T-helper 17 cell (primary cell): ENCODE results near the gene WDR87. TPM values are rescaled to one million over a fixed set of nuclear protein-coding genes. Genes with fewer than 3 reads are reported as not detected.

ENCODE experiments used
- ATAC-seq: fragments of 150-1000 bp; cut with Tn5 transposase; 2 replicates; pipeline ENCODE4 v1.10.0; 2021; ENCODE audit warnings: mild to moderate bottlenecking, moderate library complexity
- DNase-seq, 3 donors: peaks; one replicate each; pipeline versions ENCODE4 v3.0.0 to v3.0.0-alpha.2; 2020 to 2021
- H3K9me3 ChIP-seq: one replicate; pipeline ENCODE4 v1.7.0; 2013; ENCODE audit warnings: low read length, mild to moderate bottlenecking; ENCODE audit not compliant: control insufficient read depth, poor library complexity, severe bottlenecking
- H3K27ac Mint-ChIP-seq: one replicate; pipeline ENCODE4 v1.8.0; 2022; ENCODE audit warnings: mild to moderate bottlenecking, moderate library complexity, mixed read lengths
- H3K27me3 Mint-ChIP-seq: one replicate; pipeline ENCODE4 v1.8.0; 2022; ENCODE audit warnings: mixed read lengths
- H3K36me3 Mint-ChIP-seq: one replicate; pipeline ENCODE4 v1.8.0; 2022; ENCODE audit warnings: low read depth, mixed read lengths
- H3K4me1 Mint-ChIP-seq: one replicate; pipeline ENCODE4 v1.8.0; 2022; ENCODE audit warnings: mild to moderate bottlenecking, mixed read lengths
- H3K4me3 Mint-ChIP-seq: one replicate; pipeline ENCODE4 v1.8.0; 2022; ENCODE audit warnings: mild to moderate bottlenecking, moderate library complexity, mixed read lengths
- total RNA-seq, 4 donors: library from RNA in 2 of 4; stranded (reverse) in 2 of 4; gene quantifications; one replicate each; pipeline ENCODE4 v1.2.3 and lab custom pipeline; 2022 to 2026

WDR87 gene
- total RNA-seq, 2 donors from 2014 or later, result not detected

DNA sequence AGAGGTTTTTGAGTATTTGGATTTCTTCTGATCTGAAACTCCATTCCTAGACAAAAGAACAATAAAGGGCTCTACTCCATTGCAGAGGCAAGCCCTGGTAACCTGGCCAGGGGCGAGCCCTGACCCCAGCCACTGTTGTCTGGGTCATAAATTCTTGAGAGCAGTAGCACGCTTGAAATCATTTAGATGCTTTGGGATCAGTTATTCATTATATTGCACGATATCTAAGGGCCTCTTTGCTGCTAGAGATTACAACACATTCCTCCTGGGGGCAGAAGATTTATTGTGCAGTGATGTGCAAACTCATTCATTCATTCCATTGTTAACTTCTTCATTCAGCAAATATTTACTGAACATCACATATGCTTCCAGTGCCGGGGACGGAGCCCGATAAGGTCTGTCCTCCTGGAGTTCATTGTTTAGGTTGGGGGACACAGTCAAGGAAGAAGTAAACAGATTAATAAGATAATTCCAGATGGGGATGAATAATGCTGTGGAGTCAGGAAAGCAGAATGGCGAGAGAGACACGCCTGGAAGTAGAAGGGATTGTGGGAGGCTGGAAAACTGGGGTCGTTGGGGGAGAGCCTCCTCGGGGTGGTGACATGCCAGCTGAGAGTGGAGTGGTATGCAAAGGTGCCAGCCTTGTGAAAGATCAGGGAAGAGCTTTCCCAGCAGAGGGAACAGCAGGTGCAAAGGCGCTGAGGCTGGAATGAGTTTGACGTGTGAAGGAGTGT is 35.6 kb upstream of the WDR87 start:
- no peak overlapping the region for H3K4me3 Mint-ChIP-seq
- ATAC-seq (no peak), DNase-seq (no peak)
- peaks cover 9% of the 10 kb centered on the region for H3K4me1 Mint-ChIP-seq
- no peaks in the 10 kb centered on the region for H3K9me3 ChIP-seq
- no peaks in the 10 kb centered on the region for H3K36me3 Mint-ChIP-seq
- H3K27me3 Mint-ChIP-seq, result no peaks in the 10 kb centered on the region
- no peak overlapping the region for H3K27ac Mint-ChIP-seq

DNA sequence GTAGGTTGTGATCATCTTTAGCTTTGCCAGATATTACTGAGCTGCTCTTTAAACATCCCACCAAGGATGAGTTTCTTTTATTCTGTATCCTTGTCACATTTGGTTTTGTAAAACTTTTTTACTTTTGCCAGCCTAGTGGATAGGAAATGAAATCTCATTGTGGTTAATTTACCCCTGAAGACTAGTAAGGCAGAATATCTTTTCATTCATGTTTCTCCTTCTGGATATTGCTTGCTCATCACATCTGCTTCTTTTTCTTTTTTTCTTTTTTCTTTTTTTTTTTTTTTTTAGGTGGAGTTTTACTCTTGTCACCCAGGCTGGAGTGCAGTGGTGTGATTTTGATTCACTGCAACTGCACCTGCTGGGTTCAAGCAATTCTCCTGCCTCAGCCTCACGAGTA is 32.0 kb upstream of the WDR87 start:
- peaks cover 9% of the 10 kb centered on the region for H3K4me1 Mint-ChIP-seq
- no peaks in the 10 kb centered on the region for H3K36me3 Mint-ChIP-seq
- DNase-seq (no peak), ATAC-seq (no peak)
- H3K4me3 Mint-ChIP-seq, result no peak overlapping the region
- no peaks in the 10 kb centered on the region for H3K27me3 Mint-ChIP-seq
- no peaks in the 10 kb centered on the region for H3K9me3 ChIP-seq
- H3K27ac Mint-ChIP-seq, result no peak overlapping the region

GRCh38 chr19:37936886-37937285 is 30.5 kb upstream of the WDR87 start:
- H3K4me3 Mint-ChIP-seq, result no peak overlapping the region
- H3K4me1 Mint-ChIP-seq, result peaks cover 8% of the 10 kb centered on the region
- no peak for ATAC-seq
- no peaks in the 10 kb centered on the region for H3K9me3 ChIP-seq
- peaks cover 3% of the 10 kb centered on the region for H3K36me3 Mint-ChIP-seq
- H3K27ac Mint-ChIP-seq, result no peak overlapping the region
- DNase-seq, result no peak
- H3K27me3 Mint-ChIP-seq, result no peaks in the 10 kb centered on the region

GRCh38 chr19:37936166-37936565 is 29.8 kb upstream of the WDR87 start:
- ATAC-seq, result no peak

DNA sequence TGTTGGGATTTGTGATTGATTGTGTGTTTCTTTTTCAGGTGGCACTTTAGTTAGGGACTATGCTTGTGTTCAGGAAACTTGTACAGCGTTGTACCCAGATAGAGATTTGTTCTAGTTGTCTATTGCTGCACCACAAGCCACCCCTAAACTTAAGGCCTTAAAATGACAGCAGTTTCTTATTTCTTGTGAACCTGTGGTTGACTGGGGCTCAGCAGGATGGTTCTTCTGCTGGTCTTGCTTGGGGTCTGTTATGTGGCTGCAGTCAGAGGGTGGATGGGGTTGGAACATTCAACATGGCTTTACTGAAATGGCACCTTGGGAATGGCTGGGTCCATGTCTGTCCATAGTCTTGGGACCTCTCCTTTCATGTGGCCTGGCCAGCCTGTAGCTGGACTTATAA is 28.9 kb upstream of the WDR87 start:
- H3K9me3 ChIP-seq, result no peaks in the 10 kb centered on the region
- H3K36me3 Mint-ChIP-seq, result peaks cover 3% of the 10 kb centered on the region
- no peak overlapping the region for H3K4me3 Mint-ChIP-seq
- DNase-seq, result no peak
- H3K27me3 Mint-ChIP-seq, result no peaks in the 10 kb centered on the region
- peaks cover 10% of the 10 kb centered on the region for H3K4me1 Mint-ChIP-seq
- H3K27ac Mint-ChIP-seq, result no peak overlapping the region
- no peak for ATAC-seq

More at GRCh38 chr19:37936166-37936565, 29.8 kb upstream of the WDR87 start:
- no peak overlapping the region for H3K27ac Mint-ChIP-seq
- no peak for DNase-seq
- H3K36me3 Mint-ChIP-seq, result peaks cover 3% of the 10 kb centered on the region
- H3K4me1 Mint-ChIP-seq, result peaks cover 7% of the 10 kb centered on the region
- H3K4me3 Mint-ChIP-seq, result no peak overlapping the region
- H3K9me3 ChIP-seq, result no peaks in the 10 kb centered on the region
- no peaks in the 10 kb centered on the region for H3K27me3 Mint-ChIP-seq

- H3K9me3 ChIP-seq, result no peaks in the 10 kb centered on the region
- ATAC-seq (no peak), DNase-seq (no peak)
- H3K4me1 Mint-ChIP-seq, result peaks cover 10% of the 10 kb centered on the region
- peaks cover 3% of the 10 kb centered on the region for H3K36me3 Mint-ChIP-seq
- H3K4me3 Mint-ChIP-seq, result no peak overlapping the region
- H3K27ac Mint-ChIP-seq, result no peak overlapping the region
- H3K27me3 Mint-ChIP-seq, result no peaks in the 10 kb centered on the region
Observed at GRCh38 chr19:37933937-37934358, 27.6 kb upstream of the WDR87 start.

DNA sequence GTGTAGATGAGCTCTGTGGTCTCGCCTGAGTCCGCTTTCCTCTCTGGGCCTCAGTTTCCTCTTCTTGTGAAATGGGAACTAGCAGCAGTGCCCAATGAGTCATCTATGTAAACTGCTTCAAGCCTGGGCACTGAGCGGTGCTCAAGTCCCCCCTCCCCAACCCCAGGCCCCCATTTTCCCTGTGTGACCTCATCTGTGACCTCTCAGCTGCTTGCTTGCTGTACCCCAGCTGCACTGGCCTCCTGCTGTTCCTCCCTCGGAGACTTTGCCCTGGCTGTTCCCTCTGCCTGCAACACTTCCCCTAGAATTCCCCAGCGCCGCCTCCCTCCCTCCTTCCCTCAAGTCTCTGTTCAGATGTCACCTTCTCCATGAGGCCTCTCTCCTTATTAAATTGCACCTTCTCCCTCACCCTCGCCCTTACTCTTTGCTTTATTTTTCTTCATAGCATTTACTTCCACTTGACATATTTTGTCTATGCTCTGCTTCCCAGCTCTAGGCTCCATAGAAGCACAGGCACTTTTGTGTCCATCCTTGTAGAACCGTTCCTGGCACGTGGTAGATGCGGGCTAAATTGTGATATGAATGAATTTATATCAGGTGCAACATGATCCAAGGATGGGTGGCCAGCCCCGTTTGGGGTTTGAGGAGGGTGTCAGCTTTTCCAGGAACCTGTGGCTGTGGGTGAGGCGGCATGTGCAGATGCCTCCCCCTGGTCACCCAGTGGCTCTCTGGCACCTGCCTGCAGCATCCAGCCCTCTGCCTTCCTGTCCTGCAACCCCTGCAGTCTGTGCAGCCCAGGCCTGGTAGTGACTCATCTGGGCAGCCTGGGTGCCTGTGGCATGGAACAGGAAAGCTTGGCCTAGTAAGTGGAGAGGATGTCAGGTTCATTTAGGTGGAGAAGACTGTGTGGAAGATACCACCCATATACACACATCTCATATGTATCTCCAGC is 26.9 kb upstream of the WDR87 start:
- Mint-ChIP-seq H3K27ac (no peak overlapping the region), H3K4me3 (peak overlapping the region; percentile 10), H3K36me3 (peaks cover 3% of the 10 kb centered on the region), H3K4me1 (peaks cover 9% of the 10 kb centered on the region), H3K27me3 (no peaks in the 10 kb centered on the region)
- DNase-seq, result no peak
- no peaks in the 10 kb centered on the region for H3K9me3 ChIP-seq
- ATAC-seq, result no peak

GRCh38 chr19:37931881-37932655 is 25.7 kb upstream of the WDR87 start:
- no peak for DNase-seq
- H3K36me3 Mint-ChIP-seq, result peaks cover 3% of the 10 kb centered on the region

GRCh38 chr19:37930416-37930815 is 24.0 kb upstream of the WDR87 start:
- no peaks in the 10 kb centered on the region for H3K27me3 Mint-ChIP-seq
- ATAC-seq (no peak), DNase-seq (no peak)
- peaks cover 3% of the 10 kb centered on the region for H3K36me3 Mint-ChIP-seq
- no peaks in the 10 kb centered on the region for H3K9me3 ChIP-seq
- H3K4me3 Mint-ChIP-seq, result no peak overlapping the region
- peaks cover 11% of the 10 kb centered on the region for H3K4me1 Mint-ChIP-seq
- no peak overlapping the region for H3K27ac Mint-ChIP-seq

More at GRCh38 chr19:37931881-37932655, 25.7 kb upstream of the WDR87 start:
- no peaks in the 10 kb centered on the region for H3K9me3 ChIP-seq
- ATAC-seq, result no peak
- Mint-ChIP-seq H3K4me3 (no peak overlapping the region), H3K27ac (no peak overlapping the region), H3K4me1 (peaks cover 11% of the 10 kb centered on the region), H3K27me3 (no peaks in the 10 kb centered on the region)

DNA sequence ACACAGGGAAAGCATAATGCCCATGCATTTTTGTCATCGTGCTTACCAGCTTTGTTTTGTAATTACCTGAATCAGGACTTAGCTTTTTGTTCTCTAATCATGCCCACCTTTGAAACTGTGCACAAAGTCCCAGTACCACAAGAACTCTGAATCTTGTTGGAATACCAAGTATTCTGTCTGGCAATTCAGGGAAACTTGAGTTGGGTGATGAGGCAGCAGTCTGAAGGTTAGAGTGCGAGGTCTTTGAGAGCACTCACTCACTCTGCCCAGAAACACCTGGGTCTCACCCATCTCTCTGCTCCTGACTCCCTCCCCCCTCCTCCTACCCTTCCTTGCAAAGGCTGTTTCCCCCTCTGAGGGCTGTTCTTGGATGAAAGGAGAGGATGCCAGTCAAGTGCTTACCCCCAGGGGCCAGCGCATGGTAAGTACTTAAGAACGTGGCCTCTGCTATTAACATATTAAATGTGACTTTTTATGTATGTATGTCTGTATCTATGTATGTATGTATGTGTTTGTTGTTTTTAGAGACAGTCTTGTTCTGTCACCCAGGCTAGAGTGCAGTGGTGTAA is 23.0 kb upstream of the WDR87 start:
- no peak for ATAC-seq
- no peaks in the 10 kb centered on the region for H3K9me3 ChIP-seq
- Mint-ChIP-seq H3K27ac (no peak overlapping the region), H3K27me3 (no peaks in the 10 kb centered on the region), H3K4me1 (peaks cover 14% of the 10 kb centered on the region), H3K4me3 (no peak overlapping the region), H3K36me3 (peaks cover 7% of the 10 kb centered on the region)
- no peak for DNase-seq

DNA sequence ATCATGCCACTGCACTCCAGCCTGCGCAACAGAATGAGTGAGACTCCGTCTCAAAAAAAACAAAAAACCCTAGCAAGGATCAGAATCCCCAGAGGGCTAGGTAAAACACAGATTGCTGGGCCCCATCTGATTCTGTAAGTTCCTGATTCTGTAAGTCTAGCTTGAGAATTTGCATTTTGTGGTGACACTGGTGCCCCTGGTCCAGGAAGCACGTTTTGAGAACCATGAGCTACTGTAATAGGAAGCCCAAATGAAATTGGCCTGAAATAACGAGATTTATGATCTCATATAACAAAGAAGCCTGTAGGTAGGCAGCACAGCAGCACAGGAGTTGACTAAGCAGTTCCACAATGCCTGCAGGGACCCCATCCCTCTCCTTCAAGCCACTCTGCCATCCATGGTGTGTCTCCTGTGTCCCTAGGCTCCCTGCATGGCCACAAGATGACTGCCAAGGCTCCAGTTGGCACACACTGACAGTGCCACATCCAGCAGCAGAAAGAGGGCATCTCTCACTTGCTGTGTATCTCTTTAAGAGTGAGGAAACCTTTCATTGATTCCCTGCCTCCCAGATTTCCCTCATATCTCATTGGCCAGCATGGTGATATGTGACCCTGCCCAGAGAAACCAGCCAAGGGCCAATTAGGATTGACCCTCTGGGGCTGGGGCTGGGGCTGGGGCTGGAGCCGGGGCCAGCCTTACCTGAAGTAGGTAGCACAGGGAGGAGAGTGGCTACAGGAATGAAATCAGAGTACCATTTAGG is 22.3 kb upstream of the WDR87 start:
- Mint-ChIP-seq H3K27ac (peak overlapping the region; percentile 63), H3K4me3 (no peak overlapping the region), H3K4me1 (peaks cover 14% of the 10 kb centered on the region), H3K27me3 (no peaks in the 10 kb centered on the region), H3K36me3 (peaks cover 7% of the 10 kb centered on the region)
- H3K9me3 ChIP-seq, result no peaks in the 10 kb centered on the region
- ATAC-seq (peak; percentile 70), DNase-seq (no peak)

- Mint-ChIP-seq H3K27ac (no peak overlapping the region), H3K27me3 (no peaks in the 10 kb centered on the region), H3K4me1 (peaks cover 11% of the 10 kb centered on the region), H3K4me3 (no peak overlapping the region), H3K36me3 (peaks cover 4% of the 10 kb centered on the region)
- no peaks in the 10 kb centered on the region for H3K9me3 ChIP-seq
- DNase-seq (no peak), ATAC-seq (no peak)
Observed at GRCh38 chr19:37926711-37927110, 20.3 kb upstream of the WDR87 start.
